ENCODE data around the gene TDP1. TPM values are rescaled to one million over a fixed set of nuclear protein-coding genes. Genes with fewer than 3 reads are reported as not detected.

TDP1 gene
- total and polyA plus RNA-seq, 2 of the 4 experiments (the other 2 are of a cell fraction) = 23.3 to 53.1 TPM

DNA sequence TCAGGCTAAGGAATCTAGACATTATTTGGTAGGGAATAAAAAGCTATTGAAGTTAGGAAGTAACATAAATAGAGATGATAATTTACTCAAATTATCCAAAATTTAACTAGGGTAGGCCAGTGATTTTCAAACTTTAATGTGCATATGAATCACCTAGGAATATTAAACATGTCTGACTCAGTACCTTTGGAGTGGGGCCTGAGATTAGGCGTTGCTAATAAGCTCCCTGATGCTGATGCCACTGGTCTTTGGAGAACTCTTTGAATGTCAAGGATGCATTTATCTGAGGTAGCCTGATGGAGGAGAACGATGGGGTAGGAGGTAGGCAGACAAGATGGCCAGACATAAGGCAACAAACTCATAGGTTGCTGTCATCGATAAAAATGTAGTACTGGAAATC lies 34.4 kb upstream of the TDP1 start:
- no peaks in the 10 kb centered on the region for H3K36me3 ChIP-seq (ENCODE audit: control insufficient read depth, insufficient read depth, low read length)
- H2AFZ ChIP-seq (replicated peaks; ENCODE audit: low read length, poor library complexity) = no peak overlapping the region
- H4K20me1 ChIP-seq (ENCODE audit: insufficient read depth, low read length) = no peaks in the 10 kb centered on the region
- H4K5ac ChIP-seq (ENCODE audit: low read depth, low read length) = peak overlapping the region; percentile 67
- no peak overlapping the region for H3K4me2 ChIP-seq (ENCODE audit: low read depth, low read length)
- H3K18ac ChIP-seq (ENCODE audit: low read depth, low read length) = peak overlapping the region; percentile 72; the same call in 1 of the 2 replicates
- H3K14ac ChIP-seq (replicated peaks; ENCODE audit: low read depth, low read length) = peak overlapping the region; percentile 64
- no peak overlapping the region for H3K27ac ChIP-seq (ENCODE audit: insufficient read depth, low read length)
- H3K9me1 ChIP-seq (ENCODE audit: insufficient read depth, low read length) = peaks cover 34% of the 10 kb centered on the region
- H3K4ac ChIP-seq (ENCODE audit: low read depth, low read length) = peak overlapping the region; percentile 97
- H4K91ac ChIP-seq (ENCODE audit: insufficient read depth, low read depth, low read length) = peak overlapping the region; percentile 65
- peak overlapping the region in 1 of 2 experiments; percentile 76; a peak in 2 of 4 replicates for H4K8ac ChIP-seq (ENCODE audit: low read depth in 2 of 2, low read length in 2 of 2)
- H2AK9ac ChIP-seq (replicated peaks; ENCODE audit: low read depth, low read length, poor library complexity) = no peak overlapping the region
- ChIA-PET POLR2A (ENCODE audit: unreplicated experiment) (no interaction called here), CTCF (interaction anchor here (1.0 kb wide), 1 partner anchor 894 kb away, joined by 3 read pairs; no protein-coding TSS in a partner anchor)
- no TSS peak for BruUV-seq (replicated peaks)
- WGBS, 2 experiments (ENCODE audit: extremely low coverage in 2 of 2, insufficient read length in 1 of 2) = no CpG with 5 or more reads among the region's 3 CpGs
- in situ Hi-C loops (cut with MboI; ENCODE audit: low sequenced_read_pairs) (no loop called here), intact Hi-C loops (cut with micrococcal nuclease) (no loop called here), dilution Hi-C loops (cut with HindIII; ENCODE audit: low sequenced_read_pairs, unreplicated experiment) (no loop called here)
- H3K23ac ChIP-seq (ENCODE audit: low read depth, low read length) = peak overlapping the region; percentile 23; the same call in 1 of the 2 replicates
- H3K79me1 ChIP-seq (ENCODE audit: low read depth in 1 of 2, low read length in 2 of 2) = peaks cover 0 to 6% of the 10 kb centered on the region in 2 experiments; a peak in 2 of 4 replicates
- peak overlapping the region; percentile 88 for H2BK5ac ChIP-seq (ENCODE audit: low read depth, low read length, poor library complexity, severe bottlenecking)
- H2BK20ac ChIP-seq (ENCODE audit: low read depth, low read length) = peak overlapping the region; percentile 90
- no peak overlapping the region for H3K56ac ChIP-seq (ENCODE audit: extremely low read depth, insufficient read depth, low read length)
- DNase-seq = peak; percentile 37
- peak overlapping the region; percentile 84; the same call in 2 of the 3 replicates for H2BK15ac ChIP-seq (ENCODE audit: low read depth, low read length)
- ATAC-seq (ENCODE audit: low read depth) = no peak
- H3K4me1 ChIP-seq (ENCODE audit: control insufficient read depth, insufficient read depth, low read length) = peaks cover 18% of the 10 kb centered on the region
- H2AK5ac ChIP-seq (ENCODE audit: low read depth, low read length) = peak overlapping the region; percentile 76
- H2BK120ac ChIP-seq (ENCODE audit: low read depth, low read length) = peak overlapping the region; percentile 86
- H3K4me3 ChIP-seq (ENCODE audit: insufficient read depth, low read depth, low read length) = no peak overlapping the region
- TF ChIP-seq RCOR1 (IDR thresholded peaks at IDR 0.05; ENCODE audit: insufficient replicate concordance, low read length) (no peak), CTCF (conservative IDR thresholded peaks at IDR 0.05; ENCODE audit: low read depth, low read length) (no peak), MXI1 (IDR thresholded peaks at IDR 0.05; ENCODE audit: borderline replicate concordance, low read depth, low read length) (no peak), CEBPB (IDR thresholded peaks at IDR 0.05; ENCODE audit: low read depth, low read length) (no peak), RFX5 (IDR thresholded peaks at IDR 0.05; ENCODE audit: low read depth, low read length) (no peak), FOS (IDR thresholded peaks at IDR 0.05; ENCODE audit: low read depth, low read length) (no peak), BHLHE40 (IDR thresholded peaks at IDR 0.05; ENCODE audit: low read depth, low read length) (no peak), ELK1 (IDR thresholded peaks at IDR 0.05; ENCODE audit: borderline replicate concordance, low read depth, low read length) (no peak), RAD21 (IDR thresholded peaks at IDR 0.05; ENCODE audit: low read length) (no peak), CHD1 (IDR thresholded peaks at IDR 0.05; ENCODE audit: low read depth, low read length) (no peak), POLR2A (IDR thresholded peaks at IDR 0.05; ENCODE audit: low read depth, low read length) (no peak), SMC3 (IDR thresholded peaks at IDR 0.05; ENCODE audit: low read depth, low read length) (no peak)
- TF ChIP-seq, protein P1, sequence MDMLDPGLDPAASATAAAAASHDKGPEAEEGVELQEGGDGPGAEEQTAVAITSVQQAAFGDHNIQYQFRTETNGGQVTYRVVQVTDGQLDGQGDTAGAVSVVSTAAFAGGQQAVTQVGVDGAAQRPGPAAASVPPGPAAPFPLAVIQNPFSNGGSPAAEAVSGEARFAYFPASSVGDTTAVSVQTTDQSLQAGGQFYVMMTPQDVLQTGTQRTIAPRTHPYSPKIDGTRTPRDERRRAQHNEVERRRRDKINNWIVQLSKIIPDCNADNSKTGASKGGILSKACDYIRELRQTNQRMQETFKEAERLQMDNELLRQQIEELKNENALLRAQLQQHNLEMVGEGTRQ (IDR thresholded peaks at IDR 0.05; ENCODE audit: low read depth, low read length) = no peak
- no peaks in the 10 kb centered on the region for H3K9me3 ChIP-seq (ENCODE audit: control insufficient read depth, insufficient read depth, low read length)
- H3K9ac ChIP-seq (ENCODE audit: low read depth, low read length) = no peak overlapping the region
- H3K27me3 ChIP-seq (ENCODE audit: control insufficient read depth, insufficient read depth, low read length) = no peaks in the 10 kb centered on the region
